Hematopoietic multipotent progenitor cell treated with erythropoietin and hydrocortisone succinate and interleukin-3 and kit ligand, for 6 days (in vitro differentiated cells): ENCODE measurements around the gene RMND5A.
"Not testable (repeated sequence)": the region's sequence is repeated elsewhere in the genome, so short reads cannot be mapped to it uniquely, and the experiment has no call there.

ENCODE experiments used
- DNase-seq: peaks from one replicate; pipeline ENCODE4 v3.0.0-alpha.2; 2015

The RMND5A gene

GRCh38 chr2:86719263-86719636 is 841 bp upstream of the RMND5A start:
- DNase-seq = not testable (repeated sequence)

- peak; percentile 43 for DNase-seq
These were observed 639 bp downstream of the RMND5A start for GRCh38 chr2:86720540-86721320.

GRCh38 chr2:86725706-86726105 is 5.6 kb downstream of the RMND5A start:
- not testable (repeated sequence) for DNase-seq

GRCh38 chr2:86732040-86732525 is 12.0 kb downstream of the RMND5A start:
- peak; percentile 67 for DNase-seq

- DNase-seq = not testable (repeated sequence)
These were observed 12.7 kb downstream of the RMND5A start for GRCh38 chr2:86732837-86733236.

GRCh38 chr2:86733528-86733927 is 13.4 kb downstream of the RMND5A start:
- not testable (repeated sequence) for DNase-seq

- not testable (repeated sequence) for DNase-seq
These were observed 14.8 kb downstream of the RMND5A start for GRCh38 chr2:86734896-86735295.

GRCh38 chr2:86739485-86739884 is 19.4 kb downstream of the RMND5A start:
- not testable (repeated sequence) for DNase-seq

- not testable (repeated sequence) for DNase-seq
These were observed 19.8 kb downstream of the RMND5A start for GRCh38 chr2:86739889-86740288.

GRCh38 chr2:86741889-86742498 is 21.9 kb downstream of the RMND5A start:
- DNase-seq = peak; percentile 20

- DNase-seq = no peak
These were observed 24.1 kb downstream of the RMND5A start for GRCh38 chr2:86744152-86744551.

- no peak for DNase-seq
These were observed 26.8 kb downstream of the RMND5A start for GRCh38 chr2:86746939-86747338.

GRCh38 chr2:86747711-86748639 is 27.9 kb downstream of the RMND5A start:
- peak; percentile 47 for DNase-seq

- peak; percentile 20 for DNase-seq
These were observed 30.2 kb downstream of the RMND5A start for GRCh38 chr2:86750240-86750839.

GRCh38 chr2:86751778-86752177 is 31.7 kb downstream of the RMND5A start:
- no peak for DNase-seq

- DNase-seq = no peak
These were observed 32.8 kb downstream of the RMND5A start for GRCh38 chr2:86752934-86753333.

- DNase-seq = no peak
These were observed 33.5 kb downstream of the RMND5A start for GRCh38 chr2:86753606-86754005.

- no peak for DNase-seq
These were observed 38.3 kb downstream of the RMND5A start for GRCh38 chr2:86758405-86758804.

GRCh38 chr2:86760371-86760770 is 40.3 kb downstream of the RMND5A start:
- DNase-seq = no peak

- DNase-seq = peak; percentile 76
These were observed 44.7 kb downstream of the RMND5A start for GRCh38 chr2:86764661-86765309.

GRCh38 chr2:86765310-86765695 is 45.2 kb downstream of the RMND5A start:
- no peak for DNase-seq
